IPS-11a (cell line): Measurements from ENCODE around the gene HHIPL1.
"Not testable (repeated sequence)": the region's sequence is repeated elsewhere in the genome, so short reads cannot be mapped to it uniquely, and the experiment has no call there.

ENCODE experiments used
- H3K4me3 ChIP-seq: one replicate; pipeline ENCODE4 v1.5.1; 2013; ENCODE audit warnings: low read depth, low read length, control low read depth

Gene HHIPL1

GRCh38 chr14:99632410-99633035 is 12.4 kb upstream of the HHIPL1 start:
- H3K4me3 ChIP-seq: no peak overlapping the region

- H3K4me3 ChIP-seq: no peak overlapping the region
These were observed 11.8 kb upstream of the HHIPL1 start for GRCh38 chr14:99633141-99633540.

GRCh38 chr14:99633918-99634317 is 11.0 kb upstream of the HHIPL1 start:
- no peak overlapping the region for H3K4me3 ChIP-seq

GRCh38 chr14:99634443-99634842 is 10.5 kb upstream of the HHIPL1 start:
- no peak overlapping the region for H3K4me3 ChIP-seq

GRCh38 chr14:99635116-99635515 is 9.8 kb upstream of the HHIPL1 start:
- no peak overlapping the region for H3K4me3 ChIP-seq

GRCh38 chr14:99636487-99636886 is 8.4 kb upstream of the HHIPL1 start:
- H3K4me3 ChIP-seq: no peak overlapping the region

- H3K4me3 ChIP-seq: no peak overlapping the region
These were observed 7.3 kb upstream of the HHIPL1 start for GRCh38 chr14:99637624-99638023.

GRCh38 chr14:99642771-99643170 is 2.2 kb upstream of the HHIPL1 start:
- H3K4me3 ChIP-seq: not testable (repeated sequence)

- no peak overlapping the region for H3K4me3 ChIP-seq
These were observed 1.6 kb upstream of the HHIPL1 start for GRCh38 chr14:99643343-99643742.

GRCh38 chr14:99644035-99644587 is 818 bp upstream of the HHIPL1 start:
- no peak overlapping the region for H3K4me3 ChIP-seq

- H3K4me3 ChIP-seq: peak overlapping the region; percentile 33
These were observed 896 bp downstream of the HHIPL1 start for GRCh38 chr14:99645545-99646505.

GRCh38 chr14:99647411-99647810 is 2.5 kb downstream of the HHIPL1 start:
- H3K4me3 ChIP-seq: no peak overlapping the region

GRCh38 chr14:99648027-99648784 is 3.3 kb downstream of the HHIPL1 start:
- no peak overlapping the region for H3K4me3 ChIP-seq

GRCh38 chr14:99649219-99649618 is 4.3 kb downstream of the HHIPL1 start:
- H3K4me3 ChIP-seq: no peak overlapping the region

- H3K4me3 ChIP-seq: no peak overlapping the region
These were observed 4.7 kb downstream of the HHIPL1 start for GRCh38 chr14:99649643-99650042.

- no peak overlapping the region for H3K4me3 ChIP-seq
These were observed 5.3 kb downstream of the HHIPL1 start for GRCh38 chr14:99650189-99650588.

GRCh38 chr14:99651953-99652746 is 7.2 kb downstream of the HHIPL1 start:
- no peak overlapping the region for H3K4me3 ChIP-seq

- H3K4me3 ChIP-seq: no peak overlapping the region
These were observed 9.5 kb downstream of the HHIPL1 start for GRCh38 chr14:99654235-99654985.

GRCh38 chr14:99655521-99655920 is 10.6 kb downstream of the HHIPL1 start:
- H3K4me3 ChIP-seq: no peak overlapping the region

- no peak overlapping the region for H3K4me3 ChIP-seq
These were observed 11.2 kb downstream of the HHIPL1 start for GRCh38 chr14:99656171-99656570.
